ENCODE data around the gene CORO1C.
"Not testable (repeated sequence)": the region's sequence is repeated elsewhere in the genome, so short reads cannot be mapped to it uniquely, and the experiment has no call there.

CORO1C gene

GRCh38 chr12:108671110-108671509 is 60.2 kb downstream of the CORO1C start:
- DNase-seq = no peak

GRCh38 chr12:108670066-108670631 is 61.2 kb downstream of the CORO1C start:
- no peak for DNase-seq

DNA sequence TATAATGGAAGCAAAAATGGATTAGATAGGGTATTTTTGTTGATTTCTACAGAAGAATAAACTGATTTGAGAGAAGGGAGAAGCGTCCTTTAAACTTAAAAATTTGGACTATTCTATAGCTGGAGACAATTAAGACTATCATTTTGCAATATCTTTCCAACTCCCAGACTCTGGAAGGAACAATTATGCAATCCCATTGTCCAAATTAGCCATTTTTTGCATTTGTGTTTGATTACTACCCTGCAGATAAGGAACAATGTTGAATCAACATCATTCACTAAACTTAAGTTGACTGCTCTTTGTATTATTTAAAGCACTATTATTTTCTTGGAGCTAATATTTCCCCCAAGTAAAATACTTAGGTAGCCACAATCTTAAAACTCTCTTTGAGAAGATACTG is 62.8 kb downstream of the CORO1C start:
- no peak for DNase-seq

GRCh38 chr12:108668063-108668462 is 63.3 kb downstream of the CORO1C start:
- DNase-seq = no peak

DNA sequence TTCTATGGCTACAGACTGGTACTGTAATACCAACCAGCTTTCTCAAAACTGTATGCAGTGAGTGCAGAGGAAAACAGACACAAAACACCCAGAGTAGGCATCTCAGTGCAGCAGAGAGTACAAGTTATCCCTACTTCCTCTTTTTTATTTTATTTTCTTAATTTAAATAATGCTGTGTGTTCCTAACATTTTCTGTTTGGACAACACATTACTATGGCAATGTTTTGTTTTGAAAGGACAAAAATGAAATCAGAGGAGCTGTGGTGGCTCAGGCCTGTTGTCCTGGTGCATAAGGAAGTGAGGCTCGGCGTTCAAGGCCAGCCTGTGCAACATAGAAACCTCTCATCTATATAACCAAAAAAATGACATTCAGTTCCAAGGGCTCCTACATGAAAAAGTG is 64.0 kb downstream of the CORO1C start:
- DNase-seq = no peak

DNA sequence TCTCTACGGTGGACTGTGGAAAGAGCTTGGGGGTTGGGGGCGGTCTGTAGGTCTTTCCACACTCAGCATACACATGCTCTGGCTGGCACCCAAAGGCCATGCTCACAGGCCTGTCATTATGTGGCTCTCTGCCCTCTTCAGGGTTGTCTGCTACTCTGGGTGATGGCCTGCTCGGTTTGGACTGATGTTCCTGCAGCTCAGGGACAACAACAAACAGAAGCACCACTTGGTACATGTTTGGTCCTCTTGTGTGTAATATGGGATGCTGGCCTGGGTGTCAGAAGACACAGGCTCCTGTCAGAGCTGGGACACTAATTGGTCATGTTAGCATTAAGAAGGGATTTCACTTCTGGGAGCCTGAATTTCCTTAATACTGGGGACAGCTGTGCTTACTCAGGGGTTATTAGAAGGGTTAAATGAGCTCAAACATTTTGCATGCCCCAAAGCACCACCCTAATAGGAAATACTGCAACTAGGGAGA is 64.9 kb downstream of the CORO1C start:
- DNase-seq = no peak

DNA sequence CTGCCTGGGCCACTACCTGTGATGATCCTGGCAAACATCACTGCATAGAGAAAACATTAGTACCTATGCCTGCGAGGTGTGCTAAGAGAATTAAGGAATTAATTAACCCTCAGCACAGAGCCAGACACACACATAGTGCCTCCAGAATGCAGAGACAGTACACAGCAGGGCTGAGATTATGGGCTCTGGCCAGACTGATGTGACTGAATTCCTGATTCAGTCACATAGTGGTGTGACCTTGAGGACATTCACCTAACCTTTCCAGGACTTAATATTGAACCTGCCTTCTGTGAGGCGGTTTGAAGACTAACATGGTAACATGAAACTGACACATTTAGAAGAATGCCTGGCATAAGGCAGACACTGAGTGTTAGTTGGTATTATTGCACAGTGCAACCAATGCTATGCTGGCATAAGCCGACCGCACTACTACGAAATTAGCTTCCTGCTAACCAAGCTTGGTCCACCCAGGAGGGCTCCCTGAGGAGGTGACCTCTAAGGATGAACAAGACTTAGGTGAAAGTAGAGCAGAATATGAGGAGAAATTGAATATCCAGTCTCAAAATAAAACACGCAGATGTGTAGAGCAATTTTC is 65.6 kb downstream of the CORO1C start:
- DNase-seq = no peak

DNA sequence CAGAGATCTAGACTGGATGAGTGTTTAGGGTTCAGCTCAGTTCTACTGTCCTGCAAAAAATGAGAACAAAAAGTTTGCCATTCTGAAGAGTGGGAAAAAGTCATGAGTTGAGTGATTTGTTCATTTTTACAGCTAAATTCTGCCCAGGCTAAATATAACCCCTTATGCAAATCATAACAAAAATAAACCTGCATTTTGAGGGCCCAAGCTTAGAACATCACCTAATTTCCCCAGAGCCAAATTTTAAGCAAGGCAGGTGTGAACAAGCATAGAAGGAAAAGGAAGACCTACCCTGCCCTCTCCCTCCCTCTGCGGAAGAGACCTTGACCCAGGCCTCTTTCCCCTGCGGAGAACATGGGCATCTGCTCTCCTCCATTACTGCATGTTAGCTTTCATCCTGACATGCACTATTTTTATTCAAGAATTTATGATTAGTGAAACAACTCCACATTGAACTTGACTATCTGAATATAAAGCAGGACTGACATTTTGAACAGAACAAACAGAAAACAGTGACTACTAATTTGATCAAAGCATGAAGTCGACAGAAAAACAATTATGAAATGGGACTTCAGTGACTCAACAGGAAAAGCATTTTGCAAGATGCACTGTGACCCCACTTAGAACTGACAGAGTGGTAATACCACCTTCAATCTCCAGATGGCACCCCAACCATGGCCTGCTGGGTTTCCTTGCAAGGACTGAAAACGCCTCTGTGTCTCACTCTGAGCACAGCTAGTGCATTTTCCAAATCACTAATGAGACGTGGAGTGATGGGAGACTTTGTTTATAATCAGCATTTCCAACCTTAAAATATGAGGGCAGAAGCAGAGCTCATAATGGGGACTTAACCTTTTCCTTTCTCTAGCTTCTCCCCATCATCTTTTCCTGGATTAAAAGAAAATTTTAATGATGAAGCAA is 66.7 kb downstream of the CORO1C start:
- peak; percentile 67 for DNase-seq

GRCh38 chr12:108663324-108664015 is 67.8 kb downstream of the CORO1C start:
- no peak for DNase-seq

- not testable (repeated sequence) for DNase-seq
Observed at GRCh38 chr12:108658115-108658514, 73.2 kb downstream of the CORO1C start.

DNA sequence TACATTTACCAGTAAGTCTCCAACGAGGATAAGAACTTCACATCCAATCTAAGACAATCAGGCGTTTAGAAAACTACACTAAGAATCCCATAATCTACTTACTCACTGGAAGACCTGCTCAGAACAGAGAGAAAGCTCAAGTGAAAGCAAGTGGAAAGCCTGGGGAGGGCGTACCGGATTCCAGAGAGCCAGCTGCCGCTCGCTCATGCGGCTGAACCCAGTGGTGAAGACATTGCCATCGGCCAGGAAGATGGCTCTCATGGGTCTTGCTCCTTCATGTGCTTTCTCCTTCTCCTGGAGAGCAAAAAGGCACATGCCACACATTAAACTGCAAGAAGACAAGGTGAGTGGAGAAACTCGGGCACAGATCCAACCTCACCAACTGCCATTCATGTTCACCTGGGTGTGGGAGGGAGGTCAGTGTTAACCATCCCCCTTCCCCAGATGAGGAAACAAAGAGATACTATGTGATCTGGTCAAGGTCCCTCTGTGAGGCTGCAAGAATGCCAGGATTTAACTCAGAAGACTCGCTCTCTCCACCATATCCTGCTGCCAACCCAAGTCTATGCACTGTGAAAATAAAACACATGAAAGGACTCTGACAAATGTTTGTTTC is 74.1 kb downstream of the CORO1C start:
- DNase-seq = no peak

- DNase-seq = not testable (repeated sequence)
Observed at GRCh38 chr12:108656247-108656646, 75.1 kb downstream of the CORO1C start.

GRCh38 chr12:108655812-108656175 is 75.5 kb downstream of the CORO1C start:
- not testable (repeated sequence) for DNase-seq

DNA sequence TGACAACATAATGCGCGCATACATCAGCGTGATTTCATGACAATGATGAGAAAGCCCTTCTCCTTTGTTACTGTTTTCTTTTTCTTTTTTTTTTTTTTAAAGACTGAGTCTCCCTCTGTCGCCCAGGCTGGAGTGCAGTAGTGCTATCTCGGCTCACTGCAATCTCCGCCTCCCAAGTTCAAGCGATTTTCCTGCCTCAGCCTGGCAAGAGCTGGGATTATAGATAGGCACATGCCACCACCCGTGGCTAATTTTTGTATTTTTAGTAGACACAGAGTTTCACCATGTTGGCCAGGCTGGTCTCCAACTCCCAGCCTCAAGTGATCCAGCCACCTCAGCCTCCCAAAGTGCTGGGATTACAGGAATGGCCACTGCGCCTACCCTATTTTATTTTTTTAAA is 76.7 kb downstream of the CORO1C start:
- DNase-seq = not testable (repeated sequence)

GRCh38 chr12:108653922-108654321 is 77.4 kb downstream of the CORO1C start:
- no peak for DNase-seq

GRCh38 chr12:108653082-108653516 is 78.2 kb downstream of the CORO1C start:
- no peak for DNase-seq

- no peak for DNase-seq
Observed at GRCh38 chr12:108650083-108650482, 81.2 kb downstream of the CORO1C start.

- DNase-seq = no peak
Observed at GRCh38 chr12:108649669-108650068, 81.6 kb downstream of the CORO1C start.

DNA sequence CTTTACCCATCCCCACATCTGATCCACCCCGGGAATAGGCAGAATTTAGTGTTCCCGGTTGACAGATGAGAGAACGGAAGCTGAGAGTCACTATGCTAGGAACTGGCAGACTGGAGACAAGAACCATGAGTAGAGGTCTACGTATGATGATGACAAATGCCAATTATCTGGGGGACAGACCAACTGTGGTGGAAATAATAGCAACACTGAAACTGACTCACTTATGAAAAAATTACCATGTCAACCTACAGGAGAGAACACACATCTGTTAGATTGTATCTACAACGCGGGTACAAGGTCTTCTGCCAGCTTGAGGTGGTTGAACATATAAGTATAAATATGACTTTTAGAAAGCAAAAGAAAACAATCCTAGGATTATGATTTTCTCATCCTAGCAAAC is 82.2 kb downstream of the CORO1C start:
- no peak for DNase-seq

GRCh38 chr12:108648371-108648770 is 82.9 kb downstream of the CORO1C start:
- DNase-seq = no peak

- no peak for DNase-seq
Observed at GRCh38 chr12:108647585-108648287, 83.6 kb downstream of the CORO1C start.
